GM12878 (cell line): ENCODE data around the gene DAB2. TPM values are rescaled to one million over a fixed set of nuclear protein-coding genes. Genes with fewer than 3 reads are reported as not detected.

Source experiments
- ATAC-seq: fragments of 200-7000 bp; cut with Tn5 transposase; 3 replicates; pipeline ENCODE4 v1.9.1; 2020; ENCODE audit warnings: mild to moderate bottlenecking, moderate library complexity
- BruUV-seq: library from RNA; stranded (reverse); fragments of 400-500 nt; replicated peaks from 2 replicates; lab custom pipeline; 2021; lab: Mats Ljungman, UMichigan
- CTCF ChIA-PET: fragments of 300-600 bp; sonication (Branson Sonifier 250); formaldehyde crosslinking; extraction: SDS; loops from one replicate; lab custom pipeline; 2021; ENCODE audit warnings: inconsistent platforms; lab: Yijun Ruan, JAX
- POLR2A ChIA-PET: fragments of 350-600 bp; formaldehyde crosslinking; extraction: SDS; loops from one replicate; lab custom pipeline; 2021; ENCODE audit warnings: inconsistent platforms; lab: Charles Lee
- RAD21 ChIA-PET: fragments of 300-600 bp; sonication (Branson Sonifier 250); formaldehyde crosslinking; loops from one replicate; lab custom pipeline; 2023; ENCODE audit warnings: antibody characterized with exemption; ENCODE audit not compliant: unreplicated experiment; lab: Charles Lee
- SMC1A ChIA-PET: fragments of 300-600 bp; sonication (Branson Sonifier 250); formaldehyde crosslinking; loops from one replicate; lab custom pipeline; 2023; ENCODE audit not compliant: unreplicated experiment, uncharacterized antibody; lab: Charles Lee
- DNase-seq: peaks from one replicate; pipeline ENCODE4 v3.0.0-alpha.2; 2011; ENCODE audit warnings: low read depth, low spot score
- FAIRE-seq: peaks from 3 replicates; lab custom pipeline; 2011; peaks lifted over from hg19 to GRCh38; lab: Jason Lieb, UNC
- H2AFZ ChIP-seq: 2 replicates; pipeline ENCODE4 v1.6.0; 2011; ENCODE audit warnings: low read depth, low read length, control low read depth; ENCODE audit not compliant: control insufficient read depth
- H3K27ac ChIP-seq: 2 replicates; pipeline ENCODE4 v1.5.1; 2011; ENCODE audit warnings: control low read depth; ENCODE audit not compliant: control insufficient read depth, insufficient read depth
- H3K27me3 ChIP-seq, 2 experiments: replicated peaks in 1 of 2; 2 replicates each; pipeline versions ENCODE4 v1.6.0 to v1.6.1; 2011; ENCODE audit warnings: low read length in 1 of 2; ENCODE audit not compliant: control insufficient read depth in 2 of 2, insufficient read depth in 2 of 2
- H3K36me3 ChIP-seq, 2 experiments: 2 replicates each; pipeline ENCODE4 v1.5.1; 2011; ENCODE audit warnings: low read length in 1 of 2; ENCODE audit not compliant: control insufficient read depth in 2 of 2, insufficient read depth in 2 of 2
- H3K4me1 ChIP-seq: 2 replicates; pipeline ENCODE4 v1.6.1; 2011; ENCODE audit warnings: mild to moderate bottlenecking, low read length, moderate library complexity, mixed read lengths; ENCODE audit not compliant: control insufficient read depth, insufficient read depth
- H3K4me2 ChIP-seq: 2 replicates; pipeline ENCODE4 v1.6.0; 2011; ENCODE audit warnings: control low read depth; ENCODE audit not compliant: control insufficient read depth, insufficient read depth
- H3K4me3 ChIP-seq: fragments of 200-600 bp; sonication (generic); 2 replicates; pipeline ENCODE4 v1.5.1; 2016
- H3K79me2 ChIP-seq: 2 replicates; pipeline ENCODE4 v1.6.0; 2011; ENCODE audit warnings: low read length; ENCODE audit not compliant: control insufficient read depth, insufficient read depth
- H3K9ac ChIP-seq: 2 replicates; pipeline ENCODE4 v1.8.0; 2011; ENCODE audit warnings: low read length, control low read depth, mixed read lengths; ENCODE audit not compliant: control insufficient read depth, insufficient read depth
- H3K9me3 ChIP-seq: replicated peaks from 3 replicates; pipeline ENCODE4 v1.5.1; 2011; ENCODE audit warnings: mild to moderate bottlenecking, low read length; ENCODE audit not compliant: control insufficient read depth, insufficient read depth
- H4K20me1 ChIP-seq: 2 replicates; pipeline ENCODE4 v1.6.0; 2011; ENCODE audit not compliant: control insufficient read depth, insufficient read depth
- BHLHE40 ChIP-seq, 2 experiments: fragments of 450-650 bp in 1 of 2; IDR thresholded peaks; 2 replicates each; pipeline ENCODE4 v1.6.1; 2011 to 2017; ENCODE audit warnings: low read depth in 2 of 2, borderline replicate concordance in 1 of 2, improper control_type of control experiment in 1 of 2, low read length in 1 of 2, mild to moderate bottlenecking in 1 of 2
- E4F1 ChIP-seq: fragments of 450-650 bp; IDR thresholded peaks from 2 replicates; pipeline ENCODE4 v1.6.1; 2018; ENCODE audit warnings: borderline replicate concordance, mild to moderate bottlenecking; ENCODE audit not compliant: partially characterized antibody
- JUNB ChIP-seq: IDR thresholded peaks from 2 replicates; pipeline ENCODE4 v1.6.1; 2016; ENCODE audit warnings: antibody characterized with exemption, mild to moderate bottlenecking
- JUND ChIP-seq: IDR thresholded peaks from 2 replicates; pipeline ENCODE4 v1.6.1; 2012; ENCODE audit warnings: low read depth, mild to moderate bottlenecking, low read length, improper control_type of control experiment, moderate library complexity
- NR2C1 ChIP-seq: fragments of 450-650 bp; IDR thresholded peaks from 2 replicates; pipeline ENCODE4 v1.6.1; 2017; ENCODE audit warnings: antibody characterized with exemption, mild to moderate bottlenecking, moderate library complexity
- PML ChIP-seq: IDR thresholded peaks from 2 replicates; pipeline ENCODE4 v1.6.1; 2012; ENCODE audit warnings: low read length, inconsistent platforms
- POLR2A ChIP-seq: IDR thresholded peaks from 2 replicates; pipeline ENCODE4 v1.6.1; 2011; ENCODE audit warnings: low read depth, mild to moderate bottlenecking, low read length
- POLR2AphosphoS2 ChIP-seq: IDR thresholded peaks from 2 replicates; pipeline ENCODE4 v1.6.1; 2011; ENCODE audit warnings: low read depth, mild to moderate bottlenecking, low read length, improper control_type of control experiment, moderate library complexity
- TCF3 ChIP-seq: IDR thresholded peaks from 2 replicates; pipeline ENCODE4 v1.6.1; 2012; ENCODE audit warnings: low read depth, mild to moderate bottlenecking, low read length, borderline replicate concordance; ENCODE audit not compliant: insufficient read depth
- WGBS: methylation state at CpG from one replicate; pipeline ENCODE4 v1.1.6; 2016; ENCODE audit warnings: low lambda C conversion rate; ENCODE audit not compliant: insufficient replicate concordance, insufficient coverage; ENCODE audit errors: missing lambda C conversion rate; 5-methylcytosine and 5-hydroxymethylcytosine counted together
- in situ Hi-C: fragments of 300-500 bp; cut with MboI; formaldehyde crosslinking; loops from 9 replicates; pipeline ENCODE4 v1.14.3; 2018; ENCODE audit warnings: mixed read lengths
- intact Hi-C: fragments of 100-400 bp; cut with micrococcal nuclease; formaldehyde crosslinking; loops from one replicate; pipeline ENCODE4 v1.14.2; 2022; ENCODE audit not compliant: unreplicated experiment
- polyA plus RNA-seq, 11 experiments: library from polyadenylated mRNA; depleted of rRNA in 4 of 11; unstranded in 6 of 11; stranded (reverse) in 5 of 11; fragments of >200 nt; fragmentation: Nextera tagmentation in 4 of 11; fragmentation: Illumina TruSeq in 1 of 11; extraction: Ambion mirVana in 4 of 11; extraction: Trizol in 1 of 11; gene quantifications; 1 replicate in 1 of 11; 2 replicates in 10 of 11; pipeline versions ENCODE4 v1.2.1 to v1.2.3, GENCODE V29; 2011 to 2016; ENCODE audit warnings: inconsistent platforms in 2 of 11, missing spikeins in 2 of 11, low read depth in 1 of 11
- total RNA-seq, 4 experiments: library from RNA; depleted of rRNA in 3 of 4; stranded (reverse); fragments of >200 nt in 3 of 4; fragmentation: Illumina TruSeq in 1 of 4; extraction: Trizol in 1 of 4; gene quantifications; 2 replicates each; pipeline versions ENCODE4 v1.2.1 to v1.2.3, GENCODE V29; 2013 to 2021
- TF ChIP-seq, protein P1 (sequence below): fragments of 450-650 bp; IDR thresholded peaks from 2 replicates; pipeline ENCODE4 v1.6.1; 2017; ENCODE audit warnings: mild to moderate bottlenecking, moderate library complexity
- TF ChIP-seq, protein P2 (sequence below): fragments of 450-650 bp; IDR thresholded peaks from 2 replicates; pipeline ENCODE4 v1.6.1; 2017; ENCODE audit warnings: mild to moderate bottlenecking, low read depth, inconsistent platforms; ENCODE audit not compliant: poor library complexity, severe bottlenecking

DAB2 gene
- total and polyA plus RNA-seq, 10 of the 15 experiments (the other 5 are each of a cell fraction or from before 2014, with no cell fraction given): 0.05 to 0.23 (median 0.11) TPM; not detected in 7

GRCh38 chr5:39451276-39451941 lies 26.6 kb upstream of the DAB2 start (continued):
- TF ChIP-seq, protein P1, sequence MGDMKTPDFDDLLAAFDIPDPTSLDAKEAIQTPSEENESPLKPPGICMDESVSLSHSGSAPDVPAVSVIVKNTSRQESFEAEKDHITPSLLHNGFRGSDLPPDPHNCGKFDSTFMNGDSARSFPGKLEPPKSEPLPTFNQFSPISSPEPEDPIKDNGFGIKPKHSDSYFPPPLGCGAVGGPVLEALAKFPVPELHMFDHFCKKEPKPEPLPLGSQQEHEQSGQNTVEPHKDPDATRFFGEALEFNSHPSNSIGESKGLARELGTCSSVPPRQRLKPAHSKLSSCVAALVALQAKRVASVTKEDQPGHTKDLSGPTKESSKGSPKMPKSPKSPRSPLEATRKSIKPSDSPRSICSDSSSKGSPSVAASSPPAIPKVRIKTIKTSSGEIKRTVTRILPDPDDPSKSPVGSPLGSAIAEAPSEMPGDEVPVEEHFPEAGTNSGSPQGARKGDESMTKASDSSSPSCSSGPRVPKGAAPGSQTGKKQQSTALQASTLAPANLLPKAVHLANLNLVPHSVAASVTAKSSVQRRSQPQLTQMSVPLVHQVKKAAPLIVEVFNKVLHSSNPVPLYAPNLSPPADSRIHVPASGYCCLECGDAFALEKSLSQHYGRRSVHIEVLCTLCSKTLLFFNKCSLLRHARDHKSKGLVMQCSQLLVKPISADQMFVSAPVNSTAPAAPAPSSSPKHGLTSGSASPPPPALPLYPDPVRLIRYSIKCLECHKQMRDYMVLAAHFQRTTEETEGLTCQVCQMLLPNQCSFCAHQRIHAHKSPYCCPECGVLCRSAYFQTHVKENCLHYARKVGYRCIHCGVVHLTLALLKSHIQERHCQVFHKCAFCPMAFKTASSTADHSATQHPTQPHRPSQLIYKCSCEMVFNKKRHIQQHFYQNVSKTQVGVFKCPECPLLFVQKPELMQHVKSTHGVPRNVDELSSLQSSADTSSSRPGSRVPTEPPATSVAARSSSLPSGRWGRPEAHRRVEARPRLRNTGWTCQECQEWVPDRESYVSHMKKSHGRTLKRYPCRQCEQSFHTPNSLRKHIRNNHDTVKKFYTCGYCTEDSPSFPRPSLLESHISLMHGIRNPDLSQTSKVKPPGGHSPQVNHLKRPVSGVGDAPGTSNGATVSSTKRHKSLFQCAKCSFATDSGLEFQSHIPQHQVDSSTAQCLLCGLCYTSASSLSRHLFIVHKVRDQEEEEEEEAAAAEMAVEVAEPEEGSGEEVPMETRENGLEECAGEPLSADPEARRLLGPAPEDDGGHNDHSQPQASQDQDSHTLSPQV: no peak
- TF ChIP-seq, protein P2, sequence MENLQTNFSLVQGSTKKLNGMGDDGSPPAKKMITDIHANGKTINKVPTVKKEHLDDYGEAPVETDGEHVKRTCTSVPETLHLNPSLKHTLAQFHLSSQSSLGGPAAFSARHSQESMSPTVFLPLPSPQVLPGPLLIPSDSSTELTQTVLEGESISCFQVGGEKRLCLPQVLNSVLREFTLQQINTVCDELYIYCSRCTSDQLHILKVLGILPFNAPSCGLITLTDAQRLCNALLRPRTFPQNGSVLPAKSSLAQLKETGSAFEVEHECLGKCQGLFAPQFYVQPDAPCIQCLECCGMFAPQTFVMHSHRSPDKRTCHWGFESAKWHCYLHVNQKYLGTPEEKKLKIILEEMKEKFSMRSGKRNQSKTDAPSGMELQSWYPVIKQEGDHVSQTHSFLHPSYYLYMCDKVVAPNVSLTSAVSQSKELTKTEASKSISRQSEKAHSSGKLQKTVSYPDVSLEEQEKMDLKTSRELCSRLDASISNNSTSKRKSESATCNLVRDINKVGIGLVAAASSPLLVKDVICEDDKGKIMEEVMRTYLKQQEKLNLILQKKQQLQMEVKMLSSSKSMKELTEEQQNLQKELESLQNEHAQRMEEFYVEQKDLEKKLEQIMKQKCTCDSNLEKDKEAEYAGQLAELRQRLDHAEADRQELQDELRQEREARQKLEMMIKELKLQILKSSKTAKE: no peak

DNA sequence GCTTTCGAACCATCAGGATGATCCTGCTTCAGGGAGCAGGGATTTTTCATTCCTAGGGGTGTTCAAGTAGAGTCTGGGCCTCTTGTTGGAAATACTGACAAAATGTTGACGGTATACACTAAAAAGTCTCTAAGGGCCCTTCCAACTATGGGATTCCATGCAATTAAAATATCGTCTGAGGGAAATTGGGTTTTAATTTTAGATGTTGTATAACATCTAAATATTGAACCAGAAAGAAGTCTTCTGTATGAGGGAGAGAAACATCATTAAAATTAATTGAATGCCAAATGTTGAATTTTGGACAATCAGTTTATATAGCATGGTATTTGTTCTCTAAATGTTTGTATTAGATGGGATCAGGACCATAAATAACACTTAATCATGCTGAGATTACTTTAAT lies 25.7 kb upstream of the DAB2 start:
- FAIRE-seq (no peak), ATAC-seq (no peak), DNase-seq (no peak)
- Histone ChIP-seq H4K20me1 (no peaks in the 10 kb centered on the region), H3K4me3 (no peak overlapping the region), H3K27ac (no peak overlapping the region), H3K9me3 (no peaks in the 10 kb centered on the region), H3K36me3 (no peaks in the 10 kb centered on the region), H2AFZ (no peak overlapping the region), H3K27me3 (no peaks in the 10 kb centered on the region), H3K4me2 (no peak overlapping the region), H3K79me2 (no peaks in the 10 kb centered on the region), H3K4me1 (no peaks in the 10 kb centered on the region), H3K9ac (no peak overlapping the region)
- in situ Hi-C loops (no loop called here), intact Hi-C loops (no loop called here)
- WGBS: 8% methylated on average over 3 of the region's 3 CpGs
- ChIA-PET RAD21 (no interaction called here), CTCF (no interaction called here), POLR2A (no interaction called here), SMC1A (no interaction called here)
- TF ChIP-seq POLR2A (no peak), JUNB (no peak), POLR2AphosphoS2 (no peak), NR2C1 (no peak), E4F1 (no peak), PML (no peak), JUND (no peak), BHLHE40 (IDR thresholded peaks at IDR 0.05; ENCODE audit: borderline replicate concordance in 1 of 2, low read depth in 2 of 2, low read length in 1 of 2) (no peak), TCF3 (no peak)
- no TSS peak for BruUV-seq
